ENCODE data around the gene SORCS1.

GRCh38 chr10:106992055-106992454, 172.5 kb downstream of the SORCS1 start:
- TF ChIP-seq CTCF (IDR thresholded peaks at IDR 0.05): no peak
- TF ChIP-seq POLR2A (IDR thresholded peaks at IDR 0.05): no peak

Data from tibial nerve (tissue), 3 donors.